Measurements from ENCODE around the gene ARHGAP24. TPM values are rescaled to one million over a fixed set of nuclear protein-coding genes. Genes with fewer than 3 reads are reported as not detected.

Gene ARHGAP24
- total and polyA plus RNA-seq, 4 donors, result 16.1 to 40.5 (median 24.4) TPM

DNA sequence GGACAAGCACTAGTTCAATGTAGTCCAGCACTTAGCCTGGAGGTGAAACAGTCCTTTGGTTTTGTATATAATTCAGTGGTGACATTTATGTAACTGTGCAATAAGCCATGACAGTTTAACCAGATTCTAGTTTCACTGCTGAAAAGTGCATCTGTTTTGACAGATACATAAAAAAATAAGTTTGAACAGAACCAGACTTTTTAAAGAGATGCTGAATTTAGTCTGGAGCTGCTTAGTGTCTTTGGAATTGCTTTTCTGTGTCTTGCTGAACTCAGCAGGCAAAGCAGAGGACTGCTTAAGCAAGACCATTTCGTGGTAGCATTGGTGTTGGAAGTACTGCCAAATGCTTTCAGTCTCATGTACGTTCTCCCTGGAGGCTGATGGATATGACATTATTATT is 491.4 kb downstream of the ARHGAP24 start:
- Histone ChIP-seq H3K4me3 (ENCODE audit: low read depth, low read length) (no peak overlapping the region), H3K27me3 (ENCODE audit: control insufficient read depth, insufficient read depth, low read length) (no peaks in the 10 kb centered on the region), H3K36me3 (ENCODE audit: control insufficient read depth, insufficient read depth, low read length) (no peaks in the 10 kb centered on the region), H3K9me3 (ENCODE audit: control insufficient read depth, insufficient read depth, low read length) (no peaks in the 10 kb centered on the region), H3K4me1 (ENCODE audit: control insufficient read depth, insufficient read depth, low read length) (no peaks in the 10 kb centered on the region), H3K27ac (ENCODE audit: low read depth, low read length) (no peak overlapping the region)
- no peak for DNase-seq (ENCODE audit: low read depth in 4 of 6, low spot score in 6 of 6)
- WGBS (ENCODE audit: insufficient coverage), result no CpG with 5 or more reads among the region's 2 CpGs

DNA sequence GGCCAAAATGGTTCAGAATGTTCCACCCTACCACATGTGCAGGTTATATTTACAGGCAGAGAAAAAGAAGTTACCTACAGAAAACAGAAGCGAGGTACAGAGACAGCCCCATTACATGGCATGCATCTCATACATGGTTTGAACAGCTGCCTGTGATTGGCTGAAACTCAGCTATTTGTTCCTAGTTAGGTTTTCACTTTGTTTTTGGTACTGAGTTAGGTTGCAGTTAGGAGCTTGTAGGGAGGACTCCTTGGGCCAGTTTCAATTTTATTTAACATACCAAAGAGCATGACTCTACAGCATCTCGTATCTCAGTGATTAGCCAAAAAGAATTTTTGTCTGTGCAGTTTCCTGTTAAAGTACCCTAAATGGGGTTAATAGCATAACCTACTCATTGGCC is 492.9 kb downstream of the ARHGAP24 start:
- Histone ChIP-seq H3K4me1 (ENCODE audit: control insufficient read depth, insufficient read depth, low read length) (no peaks in the 10 kb centered on the region), H3K27me3 (ENCODE audit: control insufficient read depth, insufficient read depth, low read length) (no peaks in the 10 kb centered on the region), H3K9me3 (ENCODE audit: control insufficient read depth, insufficient read depth, low read length) (no peaks in the 10 kb centered on the region), H3K36me3 (ENCODE audit: control insufficient read depth, insufficient read depth, low read length) (no peaks in the 10 kb centered on the region), H3K27ac (ENCODE audit: low read depth, low read length) (no peak overlapping the region), H3K4me3 (ENCODE audit: low read depth, low read length) (no peak overlapping the region)
- DNase-seq (ENCODE audit: low read depth in 4 of 6, low spot score in 6 of 6), result no peak
- 67% methylated on average over 1 of the region's 2 CpGs for WGBS (ENCODE audit: insufficient coverage)

DNA sequence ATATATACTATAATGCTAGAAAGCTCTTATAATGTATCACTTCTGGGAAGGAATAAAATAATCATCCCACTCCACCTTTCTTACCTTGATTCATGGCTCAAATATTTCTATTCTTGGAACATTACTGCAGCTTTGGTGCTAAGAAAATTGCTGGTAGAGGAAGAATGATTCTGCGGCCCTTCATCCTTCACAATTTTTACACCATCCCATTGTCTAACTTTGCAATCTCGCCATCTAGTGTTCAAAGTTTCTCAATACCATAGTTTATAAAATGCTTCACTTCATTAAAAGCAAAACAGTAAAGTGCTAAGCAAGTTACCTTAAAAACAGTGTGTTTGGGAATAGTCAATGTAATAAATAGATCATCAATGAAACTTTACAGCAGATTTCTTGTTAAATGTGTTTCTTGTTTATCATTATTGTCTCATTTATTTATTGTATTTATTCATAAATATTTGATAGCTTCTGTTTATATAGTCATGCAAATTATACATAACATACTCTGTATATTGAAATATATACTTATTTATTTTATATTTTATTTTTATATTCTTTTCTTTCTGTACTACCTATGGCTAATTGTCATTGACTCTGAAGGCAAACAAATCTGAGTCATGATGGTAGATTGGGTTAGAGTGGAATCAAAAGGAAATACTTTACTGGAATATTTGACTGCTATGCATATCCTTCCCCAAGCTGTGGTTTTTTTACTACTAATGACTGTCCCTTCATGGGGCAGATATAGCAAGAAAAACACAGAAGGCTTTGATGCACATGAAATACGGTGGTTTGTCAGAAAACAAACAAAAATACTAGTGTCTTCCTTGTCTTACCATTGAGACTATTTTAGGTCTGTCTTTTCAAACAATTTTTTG is 494.2 kb downstream of the ARHGAP24 start:
- no CpG with 5 or more reads among the region's 3 CpGs for WGBS (ENCODE audit: insufficient coverage)
- Histone ChIP-seq H3K4me3 (ENCODE audit: low read depth, low read length) (no peak overlapping the region), H3K27ac (ENCODE audit: low read depth, low read length) (no peak overlapping the region), H3K36me3 (ENCODE audit: control insufficient read depth, insufficient read depth, low read length) (no peaks in the 10 kb centered on the region), H3K27me3 (ENCODE audit: control insufficient read depth, insufficient read depth, low read length) (no peaks in the 10 kb centered on the region), H3K9me3 (ENCODE audit: control insufficient read depth, insufficient read depth, low read length) (no peaks in the 10 kb centered on the region), H3K4me1 (ENCODE audit: control insufficient read depth, insufficient read depth, low read length) (no peaks in the 10 kb centered on the region)
- peak; percentile 29 to 95 (median 62) for DNase-seq (ENCODE audit: low read depth in 4 of 6, low spot score in 6 of 6)

DNA sequence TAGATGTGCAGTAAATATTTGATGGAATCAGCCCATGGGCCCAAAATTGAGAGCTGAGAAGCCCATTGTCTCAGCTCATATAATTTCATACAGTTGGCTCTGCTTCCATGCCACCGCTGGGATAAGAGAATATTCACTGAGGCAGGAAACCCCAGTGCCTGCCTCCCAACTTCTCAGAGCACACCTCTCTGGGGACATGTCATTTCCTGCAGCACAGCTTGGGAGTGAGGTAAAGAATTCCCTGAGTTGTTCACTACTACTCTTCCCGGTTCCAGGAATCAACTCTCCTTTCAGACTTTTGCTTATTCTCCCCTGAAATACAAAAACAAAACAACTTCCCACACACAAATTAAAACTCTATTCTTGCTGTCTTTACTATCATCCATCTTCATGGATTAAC is 495.6 kb downstream of the ARHGAP24 start:
- Histone ChIP-seq H3K27ac (ENCODE audit: low read depth, low read length) (no peak overlapping the region), H3K4me3 (ENCODE audit: low read depth, low read length) (no peak overlapping the region), H3K4me1 (ENCODE audit: control insufficient read depth, insufficient read depth, low read length) (no peaks in the 10 kb centered on the region), H3K27me3 (ENCODE audit: control insufficient read depth, insufficient read depth, low read length) (no peaks in the 10 kb centered on the region), H3K36me3 (ENCODE audit: control insufficient read depth, insufficient read depth, low read length) (no peaks in the 10 kb centered on the region), H3K9me3 (ENCODE audit: control insufficient read depth, insufficient read depth, low read length) (no peaks in the 10 kb centered on the region)
- DNase-seq (ENCODE audit: low read depth in 4 of 6, low spot score in 6 of 6), result peak in 1 of 6 donors; percentile 19
- WGBS (ENCODE audit: insufficient coverage), result no CpG with 5 or more reads among the region's 2 CpGs

DNA sequence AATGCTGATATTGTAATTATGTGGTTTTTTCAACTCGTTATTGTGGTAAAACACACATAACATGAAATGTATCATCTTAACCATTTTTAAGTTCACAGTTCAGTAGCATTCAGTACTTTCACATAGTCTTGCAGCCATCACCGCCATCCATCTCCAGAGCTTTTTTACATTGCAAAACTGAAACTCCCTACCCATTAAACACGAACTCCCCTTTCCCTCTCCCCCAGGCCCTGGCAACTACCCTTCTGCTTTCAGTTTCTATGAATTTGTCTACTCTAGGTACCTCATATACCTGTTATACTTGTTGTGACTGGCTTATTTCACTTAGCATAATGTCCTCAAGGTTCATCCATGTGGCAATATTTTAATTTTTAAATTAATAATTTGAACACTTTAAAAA is 504.3 kb downstream of the ARHGAP24 start:
- no peak overlapping the region for H3K27ac ChIP-seq (ENCODE audit: low read depth, low read length)
- WGBS (ENCODE audit: insufficient coverage), result 89% methylated on average over 1 of the region's 3 CpGs

DNA sequence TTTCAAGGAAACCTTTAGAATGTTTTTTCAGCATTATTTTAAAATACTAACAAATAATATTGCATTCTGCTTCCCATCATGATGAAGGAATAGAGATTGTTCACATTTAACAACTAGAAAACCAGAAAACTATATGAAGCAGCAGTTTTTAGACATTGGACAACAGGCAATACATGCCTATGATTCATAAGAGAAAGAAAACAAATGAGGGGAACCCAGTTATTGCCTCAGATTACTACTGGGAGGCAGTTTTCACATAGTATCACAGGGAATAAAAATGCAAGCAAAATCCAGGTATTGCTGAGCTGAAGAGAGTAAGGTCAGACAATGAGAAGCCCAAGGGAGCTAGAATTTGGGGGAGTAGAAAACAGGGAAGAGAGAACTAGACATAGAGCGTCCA is 511.3 kb downstream of the ARHGAP24 start:
- Histone ChIP-seq H3K4me3 (ENCODE audit: low read depth, low read length) (no peak overlapping the region), H3K27me3 (ENCODE audit: control insufficient read depth, insufficient read depth, low read length) (no peaks in the 10 kb centered on the region), H3K27ac (ENCODE audit: low read depth, low read length) (no peak overlapping the region), H3K36me3 (ENCODE audit: control insufficient read depth, insufficient read depth, low read length) (no peaks in the 10 kb centered on the region), H3K4me1 (ENCODE audit: control insufficient read depth, insufficient read depth, low read length) (no peaks in the 10 kb centered on the region), H3K9me3 (ENCODE audit: control insufficient read depth, insufficient read depth, low read length) (no peaks in the 10 kb centered on the region)
- 70% methylated on average over 1 of the region's 1 CpG for WGBS (ENCODE audit: insufficient coverage)
- no peak for DNase-seq (ENCODE audit: low read depth in 4 of 6, low spot score in 6 of 6)

More for the DNA sequence above, 504.3 kb downstream of the ARHGAP24 start:
- Histone ChIP-seq H3K36me3 (ENCODE audit: control insufficient read depth, insufficient read depth, low read length) (no peaks in the 10 kb centered on the region), H3K4me1 (ENCODE audit: control insufficient read depth, insufficient read depth, low read length) (no peaks in the 10 kb centered on the region), H3K9me3 (ENCODE audit: control insufficient read depth, insufficient read depth, low read length) (no peaks in the 10 kb centered on the region), H3K27me3 (ENCODE audit: control insufficient read depth, insufficient read depth, low read length) (no peaks in the 10 kb centered on the region), H3K4me3 (ENCODE audit: low read depth, low read length) (no peak overlapping the region)
- no peak for DNase-seq (ENCODE audit: low read depth in 4 of 6, low spot score in 6 of 6)

DNA sequence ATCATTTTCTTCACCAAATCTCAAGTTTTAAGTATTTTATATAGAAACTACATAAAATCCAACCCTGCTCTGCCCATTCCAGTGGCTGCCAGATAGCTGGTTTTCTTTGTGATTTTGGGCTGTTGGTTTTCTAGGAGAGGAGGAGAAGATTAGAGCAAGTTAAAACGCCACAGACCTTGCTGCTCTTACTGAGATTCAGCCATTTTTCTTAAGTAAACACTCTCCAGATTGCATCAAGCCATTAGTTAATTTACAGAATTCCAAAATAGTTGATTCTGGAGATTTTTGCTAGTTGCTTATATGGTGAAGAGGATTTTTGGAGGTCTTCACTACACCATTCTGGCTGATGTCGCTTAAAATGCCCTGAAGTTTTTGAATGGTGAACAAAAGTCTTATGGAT is 518.7 kb downstream of the ARHGAP24 start:
- H3K36me3 ChIP-seq (ENCODE audit: control insufficient read depth, insufficient read depth, low read length), result no peaks in the 10 kb centered on the region
- no peaks in the 10 kb centered on the region for H3K4me1 ChIP-seq (ENCODE audit: control insufficient read depth, insufficient read depth, low read length)
- H3K27ac ChIP-seq (ENCODE audit: low read depth, low read length), result no peak overlapping the region
- no peaks in the 10 kb centered on the region for H3K27me3 ChIP-seq (ENCODE audit: control insufficient read depth, insufficient read depth, low read length)
- no CpG with 5 or more reads among the region's 2 CpGs for WGBS (ENCODE audit: insufficient coverage)
- no peaks in the 10 kb centered on the region for H3K9me3 ChIP-seq (ENCODE audit: control insufficient read depth, insufficient read depth, low read length)
- no peak overlapping the region for H3K4me3 ChIP-seq (ENCODE audit: low read depth, low read length)
- no peak for DNase-seq (ENCODE audit: low read depth in 4 of 6, low spot score in 6 of 6)

DNA sequence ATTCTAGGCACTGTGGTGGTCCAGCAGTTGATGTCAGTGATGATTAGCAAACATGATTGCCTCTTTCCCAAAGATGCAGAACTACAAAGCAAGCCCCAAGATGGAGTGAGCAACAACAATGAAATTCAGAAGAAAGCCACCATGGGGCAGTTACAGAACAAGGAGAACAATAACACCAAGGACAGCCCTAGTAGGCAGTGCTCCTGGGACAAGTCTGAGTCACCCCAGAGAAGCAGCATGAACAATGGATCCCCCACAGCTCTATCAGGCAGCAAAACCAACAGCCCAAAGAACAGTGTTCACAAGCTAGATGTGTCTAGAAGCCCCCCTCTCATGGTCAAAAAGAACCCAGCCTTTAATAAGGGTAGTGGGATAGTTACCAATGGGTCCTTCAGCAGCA is 519.6 kb downstream of the ARHGAP24 start:
- no peak for DNase-seq (ENCODE audit: low read depth in 4 of 6, low spot score in 6 of 6)
- Histone ChIP-seq H3K36me3 (ENCODE audit: control insufficient read depth, insufficient read depth, low read length) (no peaks in the 10 kb centered on the region), H3K4me3 (ENCODE audit: low read depth, low read length) (no peak overlapping the region), H3K9me3 (ENCODE audit: control insufficient read depth, insufficient read depth, low read length) (no peaks in the 10 kb centered on the region), H3K27ac (ENCODE audit: low read depth, low read length) (no peak overlapping the region), H3K4me1 (ENCODE audit: control insufficient read depth, insufficient read depth, low read length) (no peaks in the 10 kb centered on the region), H3K27me3 (ENCODE audit: control insufficient read depth, insufficient read depth, low read length) (no peaks in the 10 kb centered on the region)

DNA sequence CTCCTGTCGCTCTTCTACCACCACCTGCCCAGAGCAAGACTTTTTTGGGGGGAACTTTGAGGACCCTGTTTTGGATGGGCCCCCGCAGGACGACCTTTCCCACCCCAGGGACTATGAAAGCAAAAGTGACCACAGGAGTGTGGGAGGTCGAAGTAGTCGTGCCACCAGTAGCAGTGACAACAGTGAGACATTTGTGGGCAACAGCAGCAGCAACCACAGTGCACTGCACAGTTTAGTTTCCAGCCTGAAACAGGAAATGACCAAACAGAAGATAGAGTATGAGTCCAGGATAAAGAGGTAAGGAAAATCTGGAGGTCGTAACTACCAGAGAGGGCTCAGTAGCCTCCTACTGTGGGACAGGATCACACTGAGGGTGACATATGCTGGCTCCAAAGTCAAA is 520.4 kb downstream of the ARHGAP24 start:
- Histone ChIP-seq H3K4me3 (ENCODE audit: low read depth, low read length) (no peak overlapping the region), H3K27ac (ENCODE audit: low read depth, low read length) (no peak overlapping the region), H3K9me3 (ENCODE audit: control insufficient read depth, insufficient read depth, low read length) (no peaks in the 10 kb centered on the region), H3K27me3 (ENCODE audit: control insufficient read depth, insufficient read depth, low read length) (no peaks in the 10 kb centered on the region), H3K4me1 (ENCODE audit: control insufficient read depth, insufficient read depth, low read length) (no peaks in the 10 kb centered on the region), H3K36me3 (ENCODE audit: control insufficient read depth, insufficient read depth, low read length) (no peaks in the 10 kb centered on the region)
- DNase-seq (ENCODE audit: low read depth in 4 of 6, low spot score in 6 of 6), result no peak
- 90% methylated on average over 5 of the region's 6 CpGs for WGBS (ENCODE audit: insufficient coverage)

DNA sequence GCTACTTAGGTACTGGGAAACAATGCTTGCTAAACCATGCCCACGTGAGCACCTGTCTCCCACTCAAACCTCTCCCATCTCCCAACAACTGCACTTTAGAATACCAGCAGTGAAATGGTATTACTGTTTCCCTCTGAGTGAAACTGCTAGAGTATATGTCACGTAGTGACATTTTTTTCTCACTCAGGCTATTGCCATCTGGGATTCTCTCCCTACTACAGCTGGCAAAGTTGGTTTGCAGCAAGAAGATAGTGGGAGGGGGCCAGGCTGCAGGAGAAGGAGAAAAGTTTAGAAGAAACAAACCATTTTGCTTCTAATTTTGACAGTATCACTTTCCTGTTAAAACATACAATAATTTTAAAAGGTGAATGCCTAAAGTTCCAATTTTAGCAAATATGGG is 526.6 kb downstream of the ARHGAP24 start:
- WGBS (ENCODE audit: insufficient coverage), result no CpG with 5 or more reads among the region's 2 CpGs
- Histone ChIP-seq H3K36me3 (ENCODE audit: control insufficient read depth, insufficient read depth, low read length) (no peaks in the 10 kb centered on the region), H3K27ac (ENCODE audit: low read depth, low read length) (no peak overlapping the region), H3K9me3 (ENCODE audit: control insufficient read depth, insufficient read depth, low read length) (no peaks in the 10 kb centered on the region), H3K4me1 (ENCODE audit: control insufficient read depth, insufficient read depth, low read length) (no peaks in the 10 kb centered on the region), H3K4me3 (ENCODE audit: low read depth, low read length) (no peak overlapping the region), H3K27me3 (ENCODE audit: control insufficient read depth, insufficient read depth, low read length) (no peaks in the 10 kb centered on the region)
- peak in 2 of 6 donors; percentile 34 to 55 for DNase-seq (ENCODE audit: low read depth in 4 of 6, low spot score in 6 of 6)
